GM23338 (cell line): ENCODE data around the gene KAZALD1. TPM values are rescaled to one million over a fixed set of nuclear protein-coding genes. Genes with fewer than 3 reads are reported as not detected.

ENCODE experiments used
- ATAC-seq: fragments of 200-7000 bp; cut with Tn5 transposase; 3 replicates; pipeline ENCODE4 v1.9.1; 2020
- DNase-seq: peaks from one replicate; pipeline ENCODE4 v3.0.0-alpha.2; 2015; ENCODE audit warnings: low spot score
- H2AFZ ChIP-seq: fragments of 200-600 bp; sonication (generic); 2 replicates; pipeline ENCODE4 v1.8.0; 2016; ENCODE audit warnings: antibody characterized with exemption, mild to moderate bottlenecking, moderate library complexity
- H3F3A ChIP-seq: fragments of 200-600 bp; sonication (generic); replicated peaks from 2 replicates; pipeline ENCODE4 v1.8.0; 2017; ENCODE audit warnings: antibody characterized with exemption, mixed run types, low read depth
- H3K27ac ChIP-seq: fragments of 200-600 bp; sonication (generic); 2 replicates; pipeline ENCODE4 v1.6.1; 2016; ENCODE audit warnings: low read depth
- H3K27me3 ChIP-seq: fragments of 200-600 bp; sonication (generic); 2 replicates; pipeline ENCODE4 v1.8.0; 2016; ENCODE audit warnings: mild to moderate bottlenecking, mixed run types, moderate library complexity; ENCODE audit not compliant: insufficient read depth
- H3K36me3 ChIP-seq: fragments of 200-600 bp; sonication (generic); 2 replicates; pipeline ENCODE4 v1.8.0; 2016; ENCODE audit warnings: mild to moderate bottlenecking; ENCODE audit not compliant: insufficient read depth
- H3K4me1 ChIP-seq: fragments of 200-600 bp; sonication (generic); 2 replicates; pipeline ENCODE4 v1.8.0; 2016; ENCODE audit warnings: mild to moderate bottlenecking, moderate library complexity; ENCODE audit not compliant: insufficient read depth
- H3K4me2 ChIP-seq: fragments of 200-600 bp; sonication (generic); 2 replicates; pipeline ENCODE4 v1.7.1; 2017; ENCODE audit warnings: mixed run types
- H3K4me3 ChIP-seq: fragments of 200-600 bp; sonication (generic); 2 replicates; pipeline ENCODE4 v1.6.1; 2016; ENCODE audit warnings: mixed run types
- H3K79me2 ChIP-seq: fragments of 200-600 bp; sonication (generic); replicated peaks from 2 replicates; pipeline ENCODE4 v1.8.0; 2017; ENCODE audit warnings: mild to moderate bottlenecking; ENCODE audit not compliant: insufficient read depth
- H3K9me2 ChIP-seq: fragments of 200-600 bp; sonication (generic); 2 replicates; pipeline ENCODE4 v1.8.0; 2017; ENCODE audit not compliant: insufficient read depth
- H4K20me1 ChIP-seq: fragments of 200-600 bp; sonication (generic); replicated peaks from 2 replicates; pipeline ENCODE4 v1.8.0; 2017; ENCODE audit warnings: mild to moderate bottlenecking; ENCODE audit not compliant: insufficient read depth
- H3K27ac Mint-ChIP-seq: 2 replicates; pipeline ENCODE4 v1.8.0; 2020; ENCODE audit warnings: inconsistent platforms, mild to moderate bottlenecking, moderate library complexity, mixed read lengths
- H3K27me3 Mint-ChIP-seq: 3 replicates; pipeline ENCODE4 v1.8.0; 2022; ENCODE audit warnings: low read depth, mild to moderate bottlenecking, moderate library complexity, mixed read lengths, inconsistent platforms; ENCODE audit not compliant: insufficient read depth, poor library complexity
- H3K36me3 Mint-ChIP-seq: 3 replicates; pipeline ENCODE4 v1.8.0; 2021; ENCODE audit warnings: low read depth, mild to moderate bottlenecking, inconsistent platforms, moderate library complexity, mixed read lengths
- H3K4me1 Mint-ChIP-seq: 3 replicates; pipeline ENCODE4 v1.8.0; 2020; ENCODE audit warnings: mild to moderate bottlenecking, inconsistent platforms, mixed read lengths
- H3K4me3 Mint-ChIP-seq: 3 replicates; pipeline ENCODE4 v1.8.0; 2021; ENCODE audit warnings: moderate library complexity, mild to moderate bottlenecking, inconsistent platforms, mixed read lengths
- H3K9me3 Mint-ChIP-seq: 3 replicates; pipeline ENCODE4 v1.8.0; 2020; ENCODE audit warnings: moderate library complexity, mild to moderate bottlenecking, inconsistent platforms, mixed read lengths
- CREB1 ChIP-seq: fragments of 250-450 bp; sonication (Bioruptor Pico); IDR thresholded peaks from 2 replicates; pipeline ENCODE4 v1.5.0; 2020; ENCODE audit warnings: low read depth, mild to moderate bottlenecking, moderate library complexity
- CTCF ChIP-seq, 2 experiments: fragments of 200-600 bp in 1 of 2; sonication (generic) in 1 of 2; conservative IDR thresholded peaks; 2 replicates each; pipeline versions ENCODE4 v1.5.1 to v1.6.1; 2016 to 2017; ENCODE audit warnings: antibody characterized with exemption in 2 of 2, low read depth in 2 of 2, mild to moderate bottlenecking in 2 of 2, moderate library complexity in 1 of 2
- ETS1 ChIP-seq: IDR thresholded peaks from 2 replicates; pipeline ENCODE4 v1.6.1; 2016; ENCODE audit warnings: antibody characterized with exemption
- EZH2 ChIP-seq: fragments of 200-600 bp; sonication (generic); IDR thresholded peaks from one replicate; pipeline ENCODE4 v1.8.0; 2017; ENCODE audit warnings: antibody characterized with exemption, mild to moderate bottlenecking, low read depth; ENCODE audit not compliant: unreplicated experiment
- EZH2phosphoT487 ChIP-seq: fragments of 200-600 bp; sonication (generic); IDR thresholded peaks from one replicate; pipeline ENCODE4 v1.8.1; 2018; ENCODE audit warnings: antibody characterized with exemption; ENCODE audit not compliant: unreplicated experiment
- JUNB ChIP-seq: IDR thresholded peaks from one replicate; pipeline ENCODE4 v1.6.1; 2016; ENCODE audit warnings: antibody characterized with exemption; ENCODE audit not compliant: unreplicated experiment
- NANOG ChIP-seq: IDR thresholded peaks from 2 replicates; pipeline ENCODE4 v1.6.1; 2016; ENCODE audit warnings: antibody characterized with exemption, borderline replicate concordance
- POLR2AphosphoS5 ChIP-seq: IDR thresholded peaks from 2 replicates; pipeline ENCODE4 v1.6.1; 2016; ENCODE audit warnings: antibody characterized with exemption, low read depth
- REST ChIP-seq: IDR thresholded peaks from one replicate; pipeline ENCODE4 v1.6.1; 2018; ENCODE audit warnings: antibody characterized with exemption; ENCODE audit not compliant: unreplicated experiment
- STAT1 ChIP-seq: IDR thresholded peaks from one replicate; pipeline ENCODE4 v1.6.1; 2016; ENCODE audit warnings: antibody characterized with exemption; ENCODE audit not compliant: unreplicated experiment
- ZNF114 ChIP-seq: fragments of 250-450 bp; sonication (Bioruptor Pico); IDR thresholded peaks from 2 replicates; pipeline ENCODE4 v1.5.0; 2020; ENCODE audit warnings: mild to moderate bottlenecking, moderate library complexity
- ZNF331 ChIP-seq: fragments of 250-450 bp; sonication (Bioruptor Pico); IDR thresholded peaks from 2 replicates; pipeline ENCODE4 v1.5.0; 2020; ENCODE audit warnings: low read depth, mild to moderate bottlenecking, moderate library complexity
- ZNF462 ChIP-seq: fragments of 250-450 bp; sonication (Bioruptor Pico); IDR thresholded peaks from 2 replicates; pipeline ENCODE4 v1.5.0; 2020; ENCODE audit warnings: mild to moderate bottlenecking, moderate library complexity
- polyA plus RNA-seq: library from polyadenylated mRNA; unstranded; fragments of >200 nt; fragmentation: Nextera tagmentation; extraction: Ambion mirVana; gene quantifications from 2 replicates; pipeline ENCODE4 v1.2.1, GENCODE V29; 2016
- total RNA-seq: library from RNA; depleted of rRNA; stranded (reverse); fragments of >200 nt; shearing (Covaris generic); gene quantifications from 2 replicates; pipeline ENCODE4 v1.2.3, GENCODE V29; 2014

The KAZALD1 gene
- total and polyA plus RNA-seq, 2 experiments from 2014 or later, result 0.27 to 1.3 TPM

- peaks cover 35% of the 10 kb centered on the region for H4K20me1 ChIP-seq
- no peak overlapping the region for H3K27ac ChIP-seq
- H3K4me1 ChIP-seq, result peaks cover 15% of the 10 kb centered on the region
- H3K4me3 ChIP-seq, result no peak overlapping the region
- no peaks in the 10 kb centered on the region for H3K9me2 ChIP-seq
- H2AFZ ChIP-seq, result no peak overlapping the region
- H3K4me3 Mint-ChIP-seq, result no peak overlapping the region
- peaks cover 32% of the 10 kb centered on the region for H3K27me3 Mint-ChIP-seq
- TF ChIP-seq NANOG (no peak), ZNF462 (CRISPR knock-in tag) (no peak), POLR2AphosphoS5 (no peak), EZH2 (no peak), CTCF (conservative IDR thresholded peaks at IDR 0.05; ENCODE audit: low read depth in 2 of 2) (no peak), STAT1 (no peak), REST (no peak), EZH2phosphoT487 (no peak), ETS1 (no peak), ZNF114 (CRISPR knock-in tag) (no peak), CREB1 (CRISPR knock-in tag) (no peak), ZNF331 (CRISPR knock-in tag) (no peak), JUNB (no peak)
- H3K36me3 ChIP-seq, result no peaks in the 10 kb centered on the region
- no peaks in the 10 kb centered on the region for H3K9me3 Mint-ChIP-seq
- H3F3A ChIP-seq, result no peaks in the 10 kb centered on the region
- H3K4me2 ChIP-seq, result no peak overlapping the region
- peaks cover 17% of the 10 kb centered on the region; the same call in 1 of the 2 replicates for H3K79me2 ChIP-seq
- ATAC-seq, result no peak
- H3K4me1 Mint-ChIP-seq, result peaks cover 15% of the 10 kb centered on the region
- no peak overlapping the region; the same call in 1 of the 2 replicates for H3K27ac Mint-ChIP-seq
- H3K27me3 ChIP-seq, result peaks cover 37% of the 10 kb centered on the region
- H3K36me3 Mint-ChIP-seq, result no peaks in the 10 kb centered on the region; the same call in 2 of the 3 replicates
- DNase-seq, result no peak
These were observed 6.9 kb upstream of the KAZALD1 start for GRCh38 chr10:101054876-101055275.
